ENCODE data around the gene CNPY1.

The CNPY1 gene

DNA sequence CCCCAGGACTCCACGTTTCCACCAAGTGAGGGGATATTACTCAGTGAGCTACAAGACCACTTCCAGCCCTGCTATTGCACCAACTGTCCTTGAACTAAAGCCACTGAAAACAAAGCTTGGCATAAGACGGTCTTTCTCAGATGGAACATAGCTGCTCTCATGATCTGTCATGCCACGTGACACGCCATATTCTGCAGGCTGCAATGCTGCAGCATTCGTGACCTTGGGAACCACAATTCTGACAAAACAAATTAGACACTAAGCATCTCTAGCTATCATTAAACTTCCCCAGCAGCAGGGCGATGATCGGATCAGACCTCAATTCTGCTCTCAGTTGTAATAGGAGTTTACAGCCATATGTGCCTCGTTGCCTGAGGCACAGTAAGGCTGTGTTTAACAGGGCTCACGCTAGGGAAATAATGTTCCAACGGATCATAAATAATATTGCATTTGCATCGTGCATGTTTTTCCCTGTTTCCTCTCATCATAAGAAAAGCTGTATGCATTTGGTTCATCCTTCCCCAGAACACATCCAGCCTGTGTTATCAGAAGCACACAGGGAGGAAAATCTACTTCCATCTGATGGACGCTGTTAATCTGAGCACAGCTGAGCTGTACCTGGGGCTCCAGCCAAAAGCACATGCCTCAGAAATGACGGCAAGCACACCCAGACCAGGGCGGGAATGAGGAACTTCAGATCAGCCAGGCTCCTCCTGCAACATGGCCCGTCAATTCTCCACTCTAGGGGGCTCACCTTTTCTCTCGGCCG, 38.6 kb upstream of the CNPY1 start:
- DNase-seq (ENCODE audit: low read depth in 2 of 2) = peak in 1 of 2 donors; percentile 21
- no peak overlapping the region for H3K4me3 ChIP-seq (replicated peaks in 1 of 2; ENCODE audit: low read depth in 2 of 2, low read length in 2 of 2)
- TF ChIP-seq, protein P1, sequence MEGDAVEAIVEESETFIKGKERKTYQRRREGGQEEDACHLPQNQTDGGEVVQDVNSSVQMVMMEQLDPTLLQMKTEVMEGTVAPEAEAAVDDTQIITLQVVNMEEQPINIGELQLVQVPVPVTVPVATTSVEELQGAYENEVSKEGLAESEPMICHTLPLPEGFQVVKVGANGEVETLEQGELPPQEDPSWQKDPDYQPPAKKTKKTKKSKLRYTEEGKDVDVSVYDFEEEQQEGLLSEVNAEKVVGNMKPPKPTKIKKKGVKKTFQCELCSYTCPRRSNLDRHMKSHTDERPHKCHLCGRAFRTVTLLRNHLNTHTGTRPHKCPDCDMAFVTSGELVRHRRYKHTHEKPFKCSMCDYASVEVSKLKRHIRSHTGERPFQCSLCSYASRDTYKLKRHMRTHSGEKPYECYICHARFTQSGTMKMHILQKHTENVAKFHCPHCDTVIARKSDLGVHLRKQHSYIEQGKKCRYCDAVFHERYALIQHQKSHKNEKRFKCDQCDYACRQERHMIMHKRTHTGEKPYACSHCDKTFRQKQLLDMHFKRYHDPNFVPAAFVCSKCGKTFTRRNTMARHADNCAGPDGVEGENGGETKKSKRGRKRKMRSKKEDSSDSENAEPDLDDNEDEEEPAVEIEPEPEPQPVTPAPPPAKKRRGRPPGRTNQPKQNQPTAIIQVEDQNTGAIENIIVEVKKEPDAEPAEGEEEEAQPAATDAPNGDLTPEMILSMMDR (IDR thresholded peaks at IDR 0.05; ENCODE audit: low read depth, low read length) = no peak

GRCh38 chr7:155584261-155584660, 37.9 kb upstream of the CNPY1 start:
- TF ChIP-seq, protein P1 (IDR thresholded peaks at IDR 0.05; ENCODE audit: low read depth, low read length) = no peak
- no peak overlapping the region for H3K4me3 ChIP-seq (replicated peaks in 1 of 2; ENCODE audit: low read depth in 2 of 2, low read length in 2 of 2)
- no peak for DNase-seq (ENCODE audit: low read depth in 2 of 2)

- DNase-seq (ENCODE audit: low read depth in 2 of 2) = no peak
- TF ChIP-seq, protein P1 (IDR thresholded peaks at IDR 0.05; ENCODE audit: low read depth, low read length) = no peak
- no peak overlapping the region for H3K4me3 ChIP-seq (replicated peaks in 1 of 2; ENCODE audit: low read depth in 2 of 2, low read length in 2 of 2)
These were observed 37.3 kb upstream of the CNPY1 start for GRCh38 chr7:155583636-155584035.

GRCh38 chr7:155581954-155582353, 35.6 kb upstream of the CNPY1 start:
- no peak for DNase-seq (ENCODE audit: low read depth in 2 of 2)
- H3K4me3 ChIP-seq (replicated peaks in 1 of 2; ENCODE audit: low read depth in 2 of 2, low read length in 2 of 2) = no peak overlapping the region
- TF ChIP-seq, protein P1 (IDR thresholded peaks at IDR 0.05; ENCODE audit: low read depth, low read length) = no peak

- no peak overlapping the region for H3K4me3 ChIP-seq (replicated peaks in 1 of 2; ENCODE audit: low read depth in 2 of 2, low read length in 2 of 2)
- no peak for DNase-seq (ENCODE audit: low read depth in 2 of 2)
- TF ChIP-seq, protein P1 (IDR thresholded peaks at IDR 0.05; ENCODE audit: low read depth, low read length) = no peak
These were observed 34.9 kb upstream of the CNPY1 start for GRCh38 chr7:155581107-155581830.

GRCh38 chr7:155580367-155580766, 34.0 kb upstream of the CNPY1 start:
- no peak overlapping the region for H3K4me3 ChIP-seq (replicated peaks in 1 of 2; ENCODE audit: low read depth in 2 of 2, low read length in 2 of 2)
- no peak for DNase-seq (ENCODE audit: low read depth in 2 of 2)
- TF ChIP-seq, protein P1 (IDR thresholded peaks at IDR 0.05; ENCODE audit: low read depth, low read length) = no peak
